WTC11 (cell line): ENCODE data around the gene ZSWIM2. TPM values are rescaled to one million over a fixed set of nuclear protein-coding genes. Genes with fewer than 3 reads are reported as not detected.

Source experiments
- ATAC-seq: fragments of 200-7000 bp; cut with Tn5 transposase; 2 replicates; pipeline ENCODE4 v1.10.0; 2021; ENCODE audit warnings: mild to moderate bottlenecking, moderate library complexity
- CTCF ChIA-PET: fragments of 300-600 bp; sonication (Branson Sonifier 250); formaldehyde crosslinking; loops from one replicate; lab custom pipeline; 2021; ENCODE audit warnings: antibody characterized with exemption; lab: Charles Lee
- POLR2A ChIA-PET: fragments of 350-600 bp; sonication (Branson Sonifier 250); formaldehyde crosslinking; loops from one replicate; lab custom pipeline; 2021; ENCODE audit warnings: antibody characterized with exemption; lab: Charles Lee
- DNase-seq: peaks from one replicate; pipeline ENCODE4 v3.0.0; 2021; ENCODE audit warnings: low spot score
- H3K27ac Mint-ChIP-seq: 2 replicates; pipeline ENCODE4 v1.8.0; 2021; ENCODE audit warnings: mixed read lengths
- H3K27me3 Mint-ChIP-seq: 2 replicates; pipeline ENCODE4 v1.8.0; 2021; ENCODE audit warnings: low read depth, mild to moderate bottlenecking, moderate library complexity, mixed read lengths
- H3K36me3 Mint-ChIP-seq: 2 replicates; pipeline ENCODE4 v1.8.0; 2021; ENCODE audit warnings: mixed read lengths
- H3K4me1 Mint-ChIP-seq: 2 replicates; pipeline ENCODE4 v1.8.0; 2022; ENCODE audit warnings: mixed read lengths
- H3K4me3 Mint-ChIP-seq: 2 replicates; pipeline ENCODE4 v1.8.0; 2021; ENCODE audit warnings: mild to moderate bottlenecking, moderate library complexity, mixed read lengths
- H3K9me3 Mint-ChIP-seq: 2 replicates; pipeline ENCODE4 v1.8.0; 2021; ENCODE audit warnings: mixed read lengths
- ATF1 ChIP-seq: sonication (generic); formaldehyde crosslinking; IDR thresholded peaks from 2 replicates; pipeline ENCODE4 v1.8.1; 2023; ENCODE audit warnings: mild to moderate bottlenecking, moderate library complexity, missing genetic modification reagents
- ELF4 ChIP-seq: sonication (generic); formaldehyde crosslinking; IDR thresholded peaks from 2 replicates; pipeline ENCODE4 v1.8.1; 2022; ENCODE audit warnings: low read depth, mild to moderate bottlenecking, moderate library complexity, missing genetic modification reagents
- ETV6 ChIP-seq: sonication (generic); formaldehyde crosslinking; IDR thresholded peaks from 2 replicates; pipeline ENCODE4 v1.8.1; 2022; ENCODE audit warnings: mild to moderate bottlenecking, missing genetic modification reagents
- HMGA2 ChIP-seq: fragments of 250-450 bp; sonication (Bioruptor Pico); IDR thresholded peaks from 2 replicates; pipeline ENCODE4 v1.4.0; 2021; ENCODE audit warnings: mild to moderate bottlenecking, moderate library complexity
- MXD4 ChIP-seq: fragments of 250-450 bp; sonication (Bioruptor Pico); IDR thresholded peaks from 2 replicates; pipeline ENCODE4 v1.8.0; 2021; ENCODE audit warnings: mild to moderate bottlenecking, moderate library complexity, borderline replicate concordance
- NFYB ChIP-seq: sonication (generic); formaldehyde crosslinking; conservative IDR thresholded peaks from 2 replicates; pipeline ENCODE4 v1.8.0; 2022; ENCODE audit warnings: low read depth, missing genetic modification reagents
- NR1H2 ChIP-seq: sonication (generic); formaldehyde crosslinking; IDR thresholded peaks from 2 replicates; pipeline ENCODE4 v1.9.0; 2021; ENCODE audit warnings: mild to moderate bottlenecking, moderate library complexity, missing genetic modification reagents
- NR3C1 ChIP-seq: sonication (generic); formaldehyde crosslinking; conservative IDR thresholded peaks from 2 replicates; pipeline ENCODE4 v1.8.1; 2023; ENCODE audit warnings: low read depth, mild to moderate bottlenecking, missing genetic modification reagents
- RORB ChIP-seq: fragments of 250-450 bp; sonication (Bioruptor Pico); IDR thresholded peaks from 2 replicates; pipeline ENCODE4 v1.9.0; 2021; ENCODE audit warnings: mild to moderate bottlenecking
- TP53 ChIP-seq: sonication (generic); formaldehyde crosslinking; IDR thresholded peaks from 2 replicates; pipeline ENCODE4 v1.8.1; 2023; ENCODE audit warnings: mild to moderate bottlenecking, missing genetic modification reagents
- ZNF138 ChIP-seq: sonication (generic); formaldehyde crosslinking; conservative IDR thresholded peaks from 2 replicates; pipeline ENCODE4 v1.8.1; 2022; ENCODE audit warnings: mild to moderate bottlenecking, moderate library complexity, missing genetic modification reagents
- ZNF263 ChIP-seq: sonication (generic); formaldehyde crosslinking; IDR thresholded peaks from 2 replicates; pipeline ENCODE4 v1.8.1; 2022; ENCODE audit warnings: low read depth, mild to moderate bottlenecking, moderate library complexity, missing genetic modification reagents
- total RNA-seq: library from RNA; stranded (reverse); gene quantifications from 3 replicates; pipeline ENCODE4 v1.2.3, GENCODE V29; 2021
- TF ChIP-seq, protein P1 (sequence below): sonication (generic); formaldehyde crosslinking; conservative IDR thresholded peaks from 2 replicates; pipeline ENCODE4 v1.8.1; 2022; ENCODE audit warnings: mild to moderate bottlenecking, missing genetic modification reagents
- TF ChIP-seq, protein P2 (sequence below): sonication (generic); formaldehyde crosslinking; IDR thresholded peaks from 2 replicates; pipeline ENCODE4 v1.8.1; 2023; ENCODE audit warnings: mild to moderate bottlenecking, missing genetic modification reagents
- TF ChIP-seq, protein P3 (sequence below): sonication (generic); formaldehyde crosslinking; IDR thresholded peaks from 2 replicates; pipeline ENCODE4 v1.8.0; 2022; ENCODE audit warnings: mild to moderate bottlenecking, missing genetic modification reagents
- TF ChIP-seq, protein P4 (sequence below): sonication (generic); formaldehyde crosslinking; IDR thresholded peaks from 2 replicates; pipeline ENCODE4 v1.8.0; 2022; ENCODE audit warnings: mild to moderate bottlenecking, missing genetic modification reagents
- TF ChIP-seq, protein P5 (sequence below): sonication (generic); formaldehyde crosslinking; IDR thresholded peaks from 2 replicates; pipeline ENCODE4 v1.8.0; 2023; ENCODE audit warnings: missing genetic modification reagents
- TF ChIP-seq, protein P6 (sequence below): sonication (generic); formaldehyde crosslinking; IDR thresholded peaks from 2 replicates; pipeline ENCODE4 v1.8.1; 2022; ENCODE audit warnings: low read depth, mild to moderate bottlenecking, moderate library complexity, missing genetic modification reagents, borderline replicate concordance
- TF ChIP-seq, protein P7 (sequence below): sonication (generic); formaldehyde crosslinking; IDR thresholded peaks from 2 replicates; pipeline ENCODE4 v1.8.0; 2022; ENCODE audit warnings: mild to moderate bottlenecking, missing genetic modification reagents

ZSWIM2 gene
- total RNA-seq, 1 experiment from 2014 or later: not detected

DNA sequence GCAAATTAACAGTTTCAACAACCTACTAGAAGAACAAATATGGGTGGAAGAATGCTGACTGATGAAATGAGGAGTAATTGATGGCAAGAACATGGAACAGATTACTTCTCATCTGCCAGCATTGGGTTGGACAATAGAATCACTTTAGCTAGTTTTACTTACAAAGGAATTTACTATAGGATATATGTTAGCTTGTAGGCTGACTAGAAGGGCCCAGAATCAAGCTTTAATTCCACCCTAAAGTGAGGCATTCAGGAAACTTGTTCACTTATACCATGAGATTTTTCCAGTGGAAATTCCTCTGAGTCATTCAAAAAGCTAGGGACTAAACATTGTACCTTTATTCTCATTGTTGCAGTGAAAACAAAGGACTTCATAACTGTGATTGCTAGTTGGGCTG lies 5.0 kb upstream of the ZSWIM2 start (continued):
- TF ChIP-seq, protein P1, sequence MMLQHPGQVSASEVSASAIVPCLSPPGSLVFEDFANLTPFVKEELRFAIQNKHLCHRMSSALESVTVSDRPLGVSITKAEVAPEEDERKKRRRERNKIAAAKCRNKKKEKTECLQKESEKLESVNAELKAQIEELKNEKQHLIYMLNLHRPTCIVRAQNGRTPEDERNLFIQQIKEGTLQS: no peak
- TF ChIP-seq, protein P2, sequence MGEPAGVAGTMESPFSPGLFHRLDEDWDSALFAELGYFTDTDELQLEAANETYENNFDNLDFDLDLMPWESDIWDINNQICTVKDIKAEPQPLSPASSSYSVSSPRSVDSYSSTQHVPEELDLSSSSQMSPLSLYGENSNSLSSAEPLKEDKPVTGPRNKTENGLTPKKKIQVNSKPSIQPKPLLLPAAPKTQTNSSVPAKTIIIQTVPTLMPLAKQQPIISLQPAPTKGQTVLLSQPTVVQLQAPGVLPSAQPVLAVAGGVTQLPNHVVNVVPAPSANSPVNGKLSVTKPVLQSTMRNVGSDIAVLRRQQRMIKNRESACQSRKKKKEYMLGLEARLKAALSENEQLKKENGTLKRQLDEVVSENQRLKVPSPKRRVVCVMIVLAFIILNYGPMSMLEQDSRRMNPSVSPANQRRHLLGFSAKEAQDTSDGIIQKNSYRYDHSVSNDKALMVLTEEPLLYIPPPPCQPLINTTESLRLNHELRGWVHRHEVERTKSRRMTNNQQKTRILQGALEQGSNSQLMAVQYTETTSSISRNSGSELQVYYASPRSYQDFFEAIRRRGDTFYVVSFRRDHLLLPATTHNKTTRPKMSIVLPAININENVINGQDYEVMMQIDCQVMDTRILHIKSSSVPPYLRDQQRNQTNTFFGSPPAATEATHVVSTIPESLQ: no peak

DNA sequence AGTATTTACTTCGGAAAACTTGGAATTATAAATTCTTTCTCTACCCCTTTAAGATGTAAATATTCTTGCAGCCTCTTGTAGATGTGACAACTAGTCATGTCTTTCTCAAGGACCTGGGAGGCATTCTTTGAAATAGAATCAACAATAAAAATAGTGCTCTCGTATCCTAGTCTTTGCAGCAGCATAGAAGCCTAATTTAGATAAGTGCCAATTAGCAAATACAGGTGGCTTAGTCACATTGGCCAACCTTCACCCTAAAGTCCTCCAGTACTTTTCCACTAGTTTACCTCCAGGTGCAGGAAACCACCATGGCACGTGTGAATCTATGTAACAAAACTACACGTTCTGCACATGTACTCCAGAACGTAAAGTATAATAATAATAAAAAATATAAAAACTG lies 3.5 kb upstream of the ZSWIM2 start:
- H3K36me3 Mint-ChIP-seq: no peaks in the 10 kb centered on the region
- no peak overlapping the region for H3K27ac Mint-ChIP-seq
- H3K9me3 Mint-ChIP-seq: no peaks in the 10 kb centered on the region
- peaks cover 14% of the 10 kb centered on the region for H3K27me3 Mint-ChIP-seq
- CTCF ChIA-PET: no interaction called here
- H3K4me1 Mint-ChIP-seq: peaks cover 5% of the 10 kb centered on the region
- no peak for ATAC-seq
- no peak overlapping the region for H3K4me3 Mint-ChIP-seq
- TF ChIP-seq NR1H2 (CRISPR knock-in tag) (no peak), ZNF138 (CRISPR knock-in tag) (no peak), HMGA2 (no peak), MXD4 (CRISPR knock-in tag) (no peak), ETV6 (no peak), NR3C1 (CRISPR knock-in tag) (no peak), NFYB (no peak), TP53 (CRISPR knock-in tag) (no peak), RORB (CRISPR knock-in tag) (no peak), ELF4 (CRISPR knock-in tag) (no peak), ZNF263 (CRISPR knock-in tag) (no peak), ATF1 (CRISPR knock-in tag) (no peak)
- TF ChIP-seq, protein P3, sequence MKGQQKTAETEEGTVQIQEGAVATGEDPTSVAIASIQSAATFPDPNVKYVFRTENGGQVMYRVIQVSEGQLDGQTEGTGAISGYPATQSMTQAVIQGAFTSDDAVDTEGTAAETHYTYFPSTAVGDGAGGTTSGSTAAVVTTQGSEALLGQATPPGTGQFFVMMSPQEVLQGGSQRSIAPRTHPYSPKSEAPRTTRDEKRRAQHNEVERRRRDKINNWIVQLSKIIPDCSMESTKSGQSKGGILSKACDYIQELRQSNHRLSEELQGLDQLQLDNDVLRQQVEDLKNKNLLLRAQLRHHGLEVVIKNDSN (CRISPR knock-in tag): no peak
- TF ChIP-seq, protein P4, sequence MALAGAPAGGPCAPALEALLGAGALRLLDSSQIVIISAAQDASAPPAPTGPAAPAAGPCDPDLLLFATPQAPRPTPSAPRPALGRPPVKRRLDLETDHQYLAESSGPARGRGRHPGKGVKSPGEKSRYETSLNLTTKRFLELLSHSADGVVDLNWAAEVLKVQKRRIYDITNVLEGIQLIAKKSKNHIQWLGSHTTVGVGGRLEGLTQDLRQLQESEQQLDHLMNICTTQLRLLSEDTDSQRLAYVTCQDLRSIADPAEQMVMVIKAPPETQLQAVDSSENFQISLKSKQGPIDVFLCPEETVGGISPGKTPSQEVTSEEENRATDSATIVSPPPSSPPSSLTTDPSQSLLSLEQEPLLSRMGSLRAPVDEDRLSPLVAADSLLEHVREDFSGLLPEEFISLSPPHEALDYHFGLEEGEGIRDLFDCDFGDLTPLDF (CRISPR knock-in tag): no peak
- TF ChIP-seq, protein P1: no peak
- TF ChIP-seq, protein P5, sequence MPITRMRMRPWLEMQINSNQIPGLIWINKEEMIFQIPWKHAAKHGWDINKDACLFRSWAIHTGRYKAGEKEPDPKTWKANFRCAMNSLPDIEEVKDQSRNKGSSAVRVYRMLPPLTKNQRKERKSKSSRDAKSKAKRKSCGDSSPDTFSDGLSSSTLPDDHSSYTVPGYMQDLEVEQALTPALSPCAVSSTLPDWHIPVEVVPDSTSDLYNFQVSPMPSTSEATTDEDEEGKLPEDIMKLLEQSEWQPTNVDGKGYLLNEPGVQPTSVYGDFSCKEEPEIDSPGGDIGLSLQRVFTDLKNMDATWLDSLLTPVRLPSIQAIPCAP (CRISPR knock-in tag): no peak
- TF ChIP-seq, protein P6, sequence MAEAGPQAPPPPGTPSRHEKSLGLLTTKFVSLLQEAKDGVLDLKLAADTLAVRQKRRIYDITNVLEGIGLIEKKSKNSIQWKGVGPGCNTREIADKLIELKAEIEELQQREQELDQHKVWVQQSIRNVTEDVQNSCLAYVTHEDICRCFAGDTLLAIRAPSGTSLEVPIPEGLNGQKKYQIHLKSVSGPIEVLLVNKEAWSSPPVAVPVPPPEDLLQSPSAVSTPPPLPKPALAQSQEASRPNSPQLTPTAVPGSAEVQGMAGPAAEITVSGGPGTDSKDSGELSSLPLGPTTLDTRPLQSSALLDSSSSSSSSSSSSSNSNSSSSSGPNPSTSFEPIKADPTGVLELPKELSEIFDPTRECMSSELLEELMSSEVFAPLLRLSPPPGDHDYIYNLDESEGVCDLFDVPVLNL (CRISPR knock-in tag): no peak
- TF ChIP-seq, protein P7, sequence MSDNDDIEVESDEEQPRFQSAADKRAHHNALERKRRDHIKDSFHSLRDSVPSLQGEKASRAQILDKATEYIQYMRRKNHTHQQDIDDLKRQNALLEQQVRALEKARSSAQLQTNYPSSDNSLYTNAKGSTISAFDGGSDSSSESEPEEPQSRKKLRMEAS (CRISPR knock-in tag): no peak
- TF ChIP-seq, all 79 proteins: peak for 0
- POLR2A ChIA-PET: no interaction called here
- no peak for DNase-seq
